HG03469 (cell line): ENCODE results near the gene KCNT2.
"Not testable (repeated sequence)": the region's sequence is repeated elsewhere in the genome, so short reads cannot be mapped to it uniquely, and the experiment has no call there.

Experiments
- ATAC-seq: cut with Tn5 transposase; IDR thresholded peaks from one replicate; pipeline ENCODE4 v1.9.1; 2021; ENCODE audit warnings: mild to moderate bottlenecking, moderate library complexity, moderate number of reproducible peaks; ENCODE audit not compliant: unreplicated experiment

The KCNT2 gene

GRCh38 chr1:196517193-196517592 is 91.0 kb downstream of the KCNT2 start:
- no peak for ATAC-seq

GRCh38 chr1:196516373-196516772 is 91.9 kb downstream of the KCNT2 start:
- no peak for ATAC-seq

GRCh38 chr1:196515904-196516303 is 92.3 kb downstream of the KCNT2 start:
- no peak for ATAC-seq

GRCh38 chr1:196513821-196514220 is 94.4 kb downstream of the KCNT2 start:
- ATAC-seq, result no peak

GRCh38 chr1:196510451-196510850 is 97.8 kb downstream of the KCNT2 start:
- no peak for ATAC-seq

GRCh38 chr1:196504224-196504623 is 104.0 kb downstream of the KCNT2 start:
- ATAC-seq, result not testable (repeated sequence)

- no peak for ATAC-seq
Measured at GRCh38 chr1:196502437-196502836, 105.8 kb downstream of the KCNT2 start.

GRCh38 chr1:196501760-196502428 is 106.3 kb downstream of the KCNT2 start:
- ATAC-seq, result no peak

GRCh38 chr1:196497817-196498216 is 110.4 kb downstream of the KCNT2 start:
- no peak for ATAC-seq

- no peak for ATAC-seq
Measured at GRCh38 chr1:196494766-196495165, 113.5 kb downstream of the KCNT2 start.

- no peak for ATAC-seq
Measured at GRCh38 chr1:196493881-196494280, 114.4 kb downstream of the KCNT2 start.

- no peak for ATAC-seq
Measured at GRCh38 chr1:196488579-196488978, 119.7 kb downstream of the KCNT2 start.

GRCh38 chr1:196486346-196486745 is 121.9 kb downstream of the KCNT2 start:
- ATAC-seq, result no peak

GRCh38 chr1:196481616-196482015 is 126.6 kb downstream of the KCNT2 start:
- ATAC-seq, result no peak

GRCh38 chr1:196477262-196477661 is 131.0 kb downstream of the KCNT2 start:
- ATAC-seq, result no peak

- no peak for ATAC-seq
Measured at GRCh38 chr1:196467230-196467925, 140.9 kb downstream of the KCNT2 start.

- ATAC-seq, result no peak
Measured at GRCh38 chr1:196466654-196467053, 141.6 kb downstream of the KCNT2 start.

- no peak for ATAC-seq
Measured at GRCh38 chr1:196466166-196466565, 142.1 kb downstream of the KCNT2 start.

GRCh38 chr1:196464480-196464941 is 143.7 kb downstream of the KCNT2 start:
- no peak for ATAC-seq

GRCh38 chr1:196462086-196462485 is 146.2 kb downstream of the KCNT2 start:
- no peak for ATAC-seq

GRCh38 chr1:196461521-196461920 is 146.7 kb downstream of the KCNT2 start:
- no peak for ATAC-seq

- no peak for ATAC-seq
Measured at GRCh38 chr1:196459383-196459782, 148.9 kb downstream of the KCNT2 start.
